Heart left ventricle (tissue), 16 donors: ENCODE results near the gene DEGS1. TPM values are rescaled to one million over a fixed set of nuclear protein-coding genes. Genes with fewer than 3 reads are reported as not detected.

Experiments
- ATAC-seq, 4 donors: fragments of 200-7000 bp; cut with Tn5 transposase; one replicate each; pipeline ENCODE4 v1.9.1; 2020 to 2022; ENCODE audit warnings: moderate library complexity in 4 of 4, mild to moderate bottlenecking in 3 of 4, moderate number of reproducible peaks in 1 of 4
- DNase-seq, 5 donors: peaks; one replicate each; pipeline ENCODE4 v3.0.0-alpha.2; 2020
- H3K27ac ChIP-seq, 12 donors: fragments of 200-600 bp; sonication (generic) in 4 of 12; one replicate each; pipeline versions ENCODE4 v1.5.0 to v1.8.0; 2016 to 2022; ENCODE audit warnings: mild to moderate bottlenecking in 2 of 12
- H3K27me3 ChIP-seq, 9 donors: fragments of 200-600 bp; sonication (generic) in 2 of 9; one replicate each; pipeline versions ENCODE4 v1.5.1 to v1.8.0; 2016 to 2022; ENCODE audit warnings: mild to moderate bottlenecking in 3 of 9
- H3K36me3 ChIP-seq, 9 donors: fragments of 200-600 bp; sonication (generic) in 2 of 9; one replicate each; pipeline versions ENCODE4 v1.5.0 to v1.8.0; 2018 to 2022; ENCODE audit warnings: mild to moderate bottlenecking in 2 of 9
- H3K4me1 ChIP-seq, 12 donors: fragments of 200-600 bp; sonication (generic) in 4 of 12; one replicate each; pipeline versions ENCODE4 v1.5.0 to v1.8.0; 2016 to 2022; ENCODE audit warnings: mild to moderate bottlenecking in 3 of 12
- H3K4me3 ChIP-seq, 12 donors: fragments of 200-600 bp; sonication (generic) in 4 of 12; one replicate each; pipeline versions ENCODE4 v1.5.0 to v1.8.0; 2017 to 2022; ENCODE audit warnings: mild to moderate bottlenecking in 9 of 12, moderate library complexity in 4 of 12
- H3K9me3 ChIP-seq, 12 donors: fragments of 200-600 bp; sonication (generic) in 4 of 12; one replicate each; pipeline versions ENCODE4 v1.5.0 to v1.8.0; 2016 to 2022; ENCODE audit warnings: mild to moderate bottlenecking in 1 of 12
- CTCF ChIP-seq, 12 donors: fragments of 200-600 bp; sonication (generic) in 4 of 12; IDR thresholded peaks; one replicate each; pipeline versions ENCODE4 v1.5.0 to v1.8.0; 2018 to 2022; ENCODE audit warnings: antibody characterized with exemption in 12 of 12, mild to moderate bottlenecking in 5 of 12
- POLR2A ChIP-seq, 2 donors: fragments of 450-650 bp; IDR thresholded peaks; one replicate each; pipeline ENCODE4 v1.6.1; 2017; ENCODE audit warnings: antibody characterized with exemption in 2 of 2, mild to moderate bottlenecking in 2 of 2, moderate library complexity in 2 of 2
- WGBS, 4 donors: extraction: QIAGEN DNeasy Blood & Tissue Kit in 2 of 4; methylation state at CpG; one replicate each; pipeline versions ENCODE4 v1.1.5 to v1.1.7; 2013 to 2018; 5-methylcytosine and 5-hydroxymethylcytosine counted together
- intact Hi-C, 10 donors: fragments of 100-400 bp; cut with DNase I; formaldehyde crosslinking; loops; one replicate each; pipeline versions ENCODE4 v1.11.1 to v1.14.2; 2022
- polyA plus RNA-seq, 2 donors: library from polyadenylated mRNA; stranded (reverse); fragments of 200-250 nt; gene quantifications; one replicate each; pipeline ENCODE4 v1.2.3, GENCODE V29; 2013
- total RNA-seq, 9 donors: library from RNA; depleted of rRNA in 2 of 9; stranded (reverse); fragments of >200 nt in 2 of 9; fragmentation: NEBNext Ultra II Directional in 3 of 9; extraction: Animal tissue kit (Norgen Biotek cat#: 25700) in 3 of 9; gene quantifications; one replicate each; pipeline versions ENCODE4 v1.1.0 to v1.2.4, GENCODE V29; 2016 to 2023
- donor health status: ischemic (EF 13 %, LVEDD 7.1; RV severe dilation, severe dysfunction).
- donor health status: healthy with polysubstance abuse.
- donor health status: DM: no; HTN: yes; CAD: no.
- donor health status: DM: no; HTN: no; CAD: no.
- donor health status: ischemic (EF 25% LVEDD 6.9; RV normal size, moderate dysfunction).
- donor health status: ischemic (EF 25% LVEDD 5.7; RV mildly dilated, moderate dysfunction).
- donor health status: healthy.
- donor health status: DM: yes; HTN: yes; CAD: no.
- donor health status: ischemic (EF 35%, LVEDD 5.7; RV mildly dilated, moderate dysfunction).
- donor health status: nonischemic (EF 11% LVEDD 7.7; RV severe dilation, severe dysfunction).
- donor health status: DM: yes; HTN: yes; CAD: no.
- donor health status: PGD.
- donor health status: ischemic (EF 29% LVEDD 5.4; RV normal size, mild dysfunction).
- donor health status: nonischemic (EF 23%, LVEDD 6.1; RV moderate dilation, normal function).

Gene DEGS1
- total and polyA plus RNA-seq, 11 donors: 35.8 to 75.2 (median 46.3) TPM

- H3K36me3 ChIP-seq: no peaks in the 10 kb centered on the region
- no peaks in the 10 kb centered on the region for H3K9me3 ChIP-seq
- H3K27ac ChIP-seq: no peak overlapping the region
- ATAC-seq (peak in 1 of 4 donors; percentile 33), DNase-seq (no peak)
- H3K4me1 ChIP-seq: peaks cover 0 to 32% (median 10%) of the 10 kb centered on the region in 12 donors
- WGBS, 4 donors: 82 to 85% (median 85%) methylated on average over 9 of the region's 9 CpGs
- no peak overlapping the region for H3K4me3 ChIP-seq
- H3K27me3 ChIP-seq: no peaks in the 10 kb centered on the region
- TF ChIP-seq CTCF (IDR thresholded peaks at IDR 0.05) (peak in 10 of 12 donors; percentile 9 to 41 (median 24)), POLR2A (IDR thresholded peaks at IDR 0.05) (no peak)
- intact Hi-C loops: no loop called here
Measured at GRCh38 chr1:224170748-224171478, 12.1 kb upstream of the DEGS1 start.

- Histone ChIP-seq H3K27me3 (no peaks in the 10 kb centered on the region), H3K4me3 (no peak overlapping the region), H3K9me3 (no peaks in the 10 kb centered on the region), H3K4me1 (peaks cover 0 to 32% (median 10%) of the 10 kb centered on the region in 12 donors), H3K36me3 (no peaks in the 10 kb centered on the region), H3K27ac (no peak overlapping the region)
- 74 to 87% (median 82%) methylated on average over 3 of the region's 3 CpGs for WGBS, 4 donors
- no peak for ATAC-seq
- intact Hi-C loops: no loop called here
- no peak for DNase-seq
- TF ChIP-seq CTCF (IDR thresholded peaks at IDR 0.05): no peak
- TF ChIP-seq POLR2A (IDR thresholded peaks at IDR 0.05): no peak
Measured at GRCh38 chr1:224172229-224172628, 10.8 kb upstream of the DEGS1 start.

GRCh38 chr1:224173523-224173922 is 9.5 kb upstream of the DEGS1 start:
- ATAC-seq (no peak), DNase-seq (no peak)
- H3K27me3 ChIP-seq: no peaks in the 10 kb centered on the region
- no peak overlapping the region for H3K27ac ChIP-seq
- TF ChIP-seq CTCF (IDR thresholded peaks at IDR 0.05): no peak
- no peak for TF ChIP-seq POLR2A (IDR thresholded peaks at IDR 0.05)
- peaks cover 0 to 27% (median 8%) of the 10 kb centered on the region in 12 donors for H3K4me1 ChIP-seq
- WGBS, 4 donors: 92 to 94% (median 93%) methylated on average over 5 of the region's 5 CpGs
- intact Hi-C loops: no loop called here
- H3K9me3 ChIP-seq: no peaks in the 10 kb centered on the region
- H3K4me3 ChIP-seq: no peak overlapping the region
- H3K36me3 ChIP-seq: no peaks in the 10 kb centered on the region

- Histone ChIP-seq H3K27ac (no peak overlapping the region), H3K9me3 (no peaks in the 10 kb centered on the region), H3K4me3 (peak overlapping the region in 4 of 12 donors; percentile 18 to 32 (median 24)), H3K36me3 (no peaks in the 10 kb centered on the region), H3K4me1 (peaks cover 0 to 7% (median 0%) of the 10 kb centered on the region in 12 donors), H3K27me3 (no peaks in the 10 kb centered on the region)
- intact Hi-C loops: no loop called here
- peak in 1 of 12 donors; percentile 4 for TF ChIP-seq CTCF (IDR thresholded peaks at IDR 0.05)
- TF ChIP-seq POLR2A (IDR thresholded peaks at IDR 0.05): no peak
- peak; percentile 34 to 72 (median 48) for DNase-seq
- WGBS, 4 donors: 8 to 14% (median 10%) methylated on average over 13 to 21 of the region's 21 CpGs
- ATAC-seq: peak in 3 of 4 donors; percentile 58 to 91 (median 80)
Measured at GRCh38 chr1:224175617-224176016, 7.4 kb upstream of the DEGS1 start.
